Neural crest cell (in vitro differentiated cells): ENCODE measurements around the gene ALDH3A2. TPM values are rescaled to one million over a fixed set of nuclear protein-coding genes. Genes with fewer than 3 reads are reported as not detected.

Experiments used
- DNase-seq: peaks from one replicate; pipeline ENCODE4 v3.0.0; 2021; ENCODE audit warnings: low read depth, mixed read lengths, low spot score
- H3K27ac Mint-ChIP-seq: one replicate; pipeline ENCODE4 v1.8.0; 2021; ENCODE audit warnings: mild to moderate bottlenecking, mixed read lengths; ENCODE audit not compliant: unreplicated experiment
- H3K27me3 Mint-ChIP-seq: 2 replicates; pipeline ENCODE4 v1.8.0; 2021; ENCODE audit warnings: low read depth, mild to moderate bottlenecking, mixed read lengths
- H3K36me3 Mint-ChIP-seq: 2 replicates; pipeline ENCODE4 v1.8.0; 2021; ENCODE audit warnings: low read depth, mild to moderate bottlenecking, mixed read lengths
- H3K4me1 Mint-ChIP-seq: 2 replicates; pipeline ENCODE4 v1.8.0; 2021; ENCODE audit warnings: mixed read lengths
- H3K4me3 Mint-ChIP-seq: one replicate; pipeline ENCODE4 v1.8.0; 2021; ENCODE audit warnings: mild to moderate bottlenecking, mixed read lengths
- H3K9me3 Mint-ChIP-seq: 2 replicates; pipeline ENCODE4 v1.8.0; 2021; ENCODE audit warnings: mixed read lengths
- total RNA-seq: library from RNA; stranded (reverse); gene quantifications from 2 replicates; pipeline ENCODE4 v1.2.1, GENCODE V29; 2021
- TF ChIP-seq, protein P1 (sequence below): fragments of 200-600 bp; sonication (generic); conservative IDR thresholded peaks from 2 replicates; pipeline ENCODE4 v1.5.0; 2021; ENCODE audit warnings: antibody characterized with exemption, mild to moderate bottlenecking

The ALDH3A2 gene
- total RNA-seq, 1 donor from 2014 or later: 53.4 TPM

- no peaks in the 10 kb centered on the region for H3K27me3 Mint-ChIP-seq
- no peak overlapping the region for H3K4me3 Mint-ChIP-seq
- no peaks in the 10 kb centered on the region for H3K36me3 Mint-ChIP-seq
- no peak for DNase-seq
- no peaks in the 10 kb centered on the region for H3K9me3 Mint-ChIP-seq
- H3K4me1 Mint-ChIP-seq: peaks cover 33% of the 10 kb centered on the region
- no peak overlapping the region for H3K27ac Mint-ChIP-seq
- TF ChIP-seq, protein P1, sequence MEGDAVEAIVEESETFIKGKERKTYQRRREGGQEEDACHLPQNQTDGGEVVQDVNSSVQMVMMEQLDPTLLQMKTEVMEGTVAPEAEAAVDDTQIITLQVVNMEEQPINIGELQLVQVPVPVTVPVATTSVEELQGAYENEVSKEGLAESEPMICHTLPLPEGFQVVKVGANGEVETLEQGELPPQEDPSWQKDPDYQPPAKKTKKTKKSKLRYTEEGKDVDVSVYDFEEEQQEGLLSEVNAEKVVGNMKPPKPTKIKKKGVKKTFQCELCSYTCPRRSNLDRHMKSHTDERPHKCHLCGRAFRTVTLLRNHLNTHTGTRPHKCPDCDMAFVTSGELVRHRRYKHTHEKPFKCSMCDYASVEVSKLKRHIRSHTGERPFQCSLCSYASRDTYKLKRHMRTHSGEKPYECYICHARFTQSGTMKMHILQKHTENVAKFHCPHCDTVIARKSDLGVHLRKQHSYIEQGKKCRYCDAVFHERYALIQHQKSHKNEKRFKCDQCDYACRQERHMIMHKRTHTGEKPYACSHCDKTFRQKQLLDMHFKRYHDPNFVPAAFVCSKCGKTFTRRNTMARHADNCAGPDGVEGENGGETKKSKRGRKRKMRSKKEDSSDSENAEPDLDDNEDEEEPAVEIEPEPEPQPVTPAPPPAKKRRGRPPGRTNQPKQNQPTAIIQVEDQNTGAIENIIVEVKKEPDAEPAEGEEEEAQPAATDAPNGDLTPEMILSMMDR: no peak
These were observed 55.5 kb downstream of the ALDH3A2 start for GRCh38 chr17:19703828-19704613.

GRCh38 chr17:19705201-19705600 lies 56.6 kb downstream of the ALDH3A2 start:
- Mint-ChIP-seq H3K4me1 (peaks cover 30% of the 10 kb centered on the region), H3K36me3 (no peaks in the 10 kb centered on the region), H3K27ac (no peak overlapping the region), H3K9me3 (no peaks in the 10 kb centered on the region), H3K4me3 (no peak overlapping the region), H3K27me3 (no peaks in the 10 kb centered on the region)
- TF ChIP-seq, protein P1: no peak
- no peak for DNase-seq

GRCh38 chr17:19705771-19706770 lies 57.5 kb downstream of the ALDH3A2 start:
- Mint-ChIP-seq H3K9me3 (no peaks in the 10 kb centered on the region), H3K27me3 (no peaks in the 10 kb centered on the region), H3K27ac (no peak overlapping the region), H3K36me3 (no peaks in the 10 kb centered on the region), H3K4me3 (no peak overlapping the region), H3K4me1 (peaks cover 30% of the 10 kb centered on the region)
- DNase-seq: no peak
- TF ChIP-seq, protein P1: no peak

DNA sequence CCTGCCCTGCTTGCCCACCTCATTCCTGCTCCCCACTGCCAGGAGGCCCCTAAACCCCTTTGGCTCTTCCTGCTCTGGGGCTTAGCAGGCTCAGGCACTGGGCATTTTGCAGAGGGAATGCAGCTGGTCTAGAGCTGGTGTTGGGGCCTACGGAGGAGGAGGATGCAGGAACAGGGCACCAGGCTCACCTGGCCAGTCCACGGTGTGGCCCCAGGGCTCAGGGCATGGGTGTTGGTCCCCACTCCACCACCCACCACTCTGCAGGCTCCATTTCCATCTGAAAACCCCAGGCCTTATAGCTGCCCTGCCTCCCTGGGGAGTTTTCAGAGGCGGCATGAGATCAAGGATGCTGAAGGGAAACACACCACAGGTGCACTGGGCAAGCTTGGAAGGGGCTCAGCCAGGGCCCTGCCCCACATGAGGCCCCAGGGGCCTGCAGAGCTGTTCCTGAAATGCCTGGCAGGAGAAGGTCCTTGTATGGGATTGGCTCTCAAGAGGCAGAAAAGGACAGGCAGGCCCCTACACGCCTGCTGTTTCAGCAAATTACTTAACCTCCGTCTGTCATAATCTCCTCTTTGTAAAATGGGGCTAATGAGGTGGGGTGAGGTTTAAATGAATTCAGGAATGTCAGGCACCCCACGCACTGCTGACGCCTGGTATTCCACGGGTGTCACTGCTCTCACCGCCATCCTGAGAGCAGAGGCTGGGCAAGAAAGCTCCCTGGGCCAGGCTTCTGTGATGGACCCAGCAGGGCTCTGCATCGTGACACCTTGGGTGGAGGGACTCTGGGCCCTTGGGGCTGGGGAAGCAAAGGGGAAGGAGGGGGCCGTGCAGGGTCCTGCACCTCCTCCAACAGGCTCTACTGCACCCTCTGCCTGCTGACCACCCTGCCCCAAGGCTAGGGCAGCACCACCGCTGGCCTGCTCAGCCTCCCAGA lies 58.5 kb downstream of the ALDH3A2 start:
- Mint-ChIP-seq H3K9me3 (no peaks in the 10 kb centered on the region), H3K4me1 (peaks cover 23% of the 10 kb centered on the region), H3K4me3 (no peak overlapping the region), H3K27ac (no peak overlapping the region), H3K36me3 (no peaks in the 10 kb centered on the region), H3K27me3 (no peaks in the 10 kb centered on the region)
- DNase-seq: no peak
- TF ChIP-seq, protein P1: no peak
